ENCODE measurements around the gene FAM83G. TPM values are rescaled to one million over a fixed set of nuclear protein-coding genes. Genes with fewer than 3 reads are reported as not detected.

Gene FAM83G
- total and polyA plus RNA-seq, 2 experiments from 2014 or later: 7.6 to 44.5 TPM

DNA sequence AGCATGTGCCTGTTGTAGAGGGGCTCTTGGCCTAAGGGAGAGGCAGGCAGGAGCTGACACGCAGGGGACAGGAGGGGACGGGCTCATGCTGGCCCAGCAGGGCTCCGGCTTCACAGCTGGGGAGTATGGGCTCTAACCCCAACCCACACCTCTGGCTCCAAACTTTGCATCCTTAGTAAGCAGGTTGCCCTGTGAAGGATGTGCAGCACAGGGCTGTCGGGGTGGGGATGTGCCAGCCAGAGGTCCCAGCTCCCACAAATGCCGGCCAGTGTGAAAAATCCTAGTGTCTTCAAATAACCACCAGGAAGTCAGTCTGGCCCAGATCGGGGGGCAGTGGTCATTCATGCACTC lies 14.0 kb upstream of the FAM83G start (continued):
- TF ChIP-seq, protein P1, sequence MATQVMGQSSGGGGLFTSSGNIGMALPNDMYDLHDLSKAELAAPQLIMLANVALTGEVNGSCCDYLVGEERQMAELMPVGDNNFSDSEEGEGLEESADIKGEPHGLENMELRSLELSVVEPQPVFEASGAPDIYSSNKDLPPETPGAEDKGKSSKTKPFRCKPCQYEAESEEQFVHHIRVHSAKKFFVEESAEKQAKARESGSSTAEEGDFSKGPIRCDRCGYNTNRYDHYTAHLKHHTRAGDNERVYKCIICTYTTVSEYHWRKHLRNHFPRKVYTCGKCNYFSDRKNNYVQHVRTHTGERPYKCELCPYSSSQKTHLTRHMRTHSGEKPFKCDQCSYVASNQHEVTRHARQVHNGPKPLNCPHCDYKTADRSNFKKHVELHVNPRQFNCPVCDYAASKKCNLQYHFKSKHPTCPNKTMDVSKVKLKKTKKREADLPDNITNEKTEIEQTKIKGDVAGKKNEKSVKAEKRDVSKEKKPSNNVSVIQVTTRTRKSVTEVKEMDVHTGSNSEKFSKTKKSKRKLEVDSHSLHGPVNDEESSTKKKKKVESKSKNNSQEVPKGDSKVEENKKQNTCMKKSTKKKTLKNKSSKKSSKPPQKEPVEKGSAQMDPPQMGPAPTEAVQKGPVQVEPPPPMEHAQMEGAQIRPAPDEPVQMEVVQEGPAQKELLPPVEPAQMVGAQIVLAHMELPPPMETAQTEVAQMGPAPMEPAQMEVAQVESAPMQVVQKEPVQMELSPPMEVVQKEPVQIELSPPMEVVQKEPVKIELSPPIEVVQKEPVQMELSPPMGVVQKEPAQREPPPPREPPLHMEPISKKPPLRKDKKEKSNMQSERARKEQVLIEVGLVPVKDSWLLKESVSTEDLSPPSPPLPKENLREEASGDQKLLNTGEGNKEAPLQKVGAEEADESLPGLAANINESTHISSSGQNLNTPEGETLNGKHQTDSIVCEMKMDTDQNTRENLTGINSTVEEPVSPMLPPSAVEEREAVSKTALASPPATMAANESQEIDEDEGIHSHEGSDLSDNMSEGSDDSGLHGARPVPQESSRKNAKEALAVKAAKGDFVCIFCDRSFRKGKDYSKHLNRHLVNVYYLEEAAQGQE (IDR thresholded peaks at IDR 0.05; ENCODE audit: unreplicated experiment): no peak
- no peak for TF ChIP-seq STAT1 (IDR thresholded peaks at IDR 0.05; ENCODE audit: unreplicated experiment)

DNA sequence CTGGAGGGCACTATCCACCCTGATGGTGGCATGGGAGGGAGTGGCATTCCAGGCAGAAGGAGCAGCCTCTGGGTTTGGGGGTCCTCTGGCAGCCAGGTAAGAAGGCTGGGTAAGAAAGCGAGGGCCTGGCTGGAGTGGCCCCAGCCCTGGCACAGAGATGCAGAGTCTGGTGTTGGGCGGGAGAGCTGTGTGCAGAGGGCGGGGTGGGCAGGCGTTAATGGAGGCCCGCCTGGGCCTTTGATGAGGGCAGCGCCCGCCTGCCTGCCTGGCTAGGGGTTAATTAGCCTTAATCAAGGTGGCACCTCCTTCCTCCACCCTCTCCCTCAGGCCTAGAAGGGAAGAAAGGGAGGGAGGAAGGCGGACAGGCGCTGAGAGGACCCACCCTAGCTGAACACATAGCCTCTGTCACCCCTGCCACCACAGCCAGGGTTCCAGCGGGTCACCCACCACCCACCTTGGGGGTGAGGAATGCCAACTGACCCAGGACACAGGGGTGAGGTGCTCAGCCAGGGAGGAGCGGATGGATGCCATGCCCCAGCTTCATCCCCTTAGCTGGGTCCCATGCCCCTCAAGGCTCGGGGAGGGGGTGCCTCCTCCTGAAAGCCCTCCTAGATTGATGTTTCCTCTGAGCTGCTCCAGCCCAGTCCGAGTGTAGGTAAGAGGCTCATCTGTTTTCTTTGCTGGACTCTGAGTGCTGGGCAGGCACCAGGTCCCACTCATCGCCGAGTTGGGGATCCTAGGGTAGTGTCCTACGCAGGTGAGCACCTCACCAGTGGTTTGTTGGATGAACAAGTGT lies 13.4 kb upstream of the FAM83G start:
- no peak for DNase-seq (ENCODE audit: low spot score)
- no peak for TF ChIP-seq EZH2 (IDR thresholded peaks at IDR 0.05; ENCODE audit: low read depth, unreplicated experiment)
- TF ChIP-seq, protein P1 (IDR thresholded peaks at IDR 0.05; ENCODE audit: unreplicated experiment): no peak
- TF ChIP-seq CREB1 (CRISPR knock-in tag; IDR thresholded peaks at IDR 0.05; ENCODE audit: low read depth): no peak
- no peak for TF ChIP-seq STAT1 (IDR thresholded peaks at IDR 0.05; ENCODE audit: unreplicated experiment)
- TF ChIP-seq JUNB (IDR thresholded peaks at IDR 0.05; ENCODE audit: unreplicated experiment): no peak
- TF ChIP-seq NANOG (IDR thresholded peaks at IDR 0.05; ENCODE audit: borderline replicate concordance): no peak
- TF ChIP-seq, protein P2, sequence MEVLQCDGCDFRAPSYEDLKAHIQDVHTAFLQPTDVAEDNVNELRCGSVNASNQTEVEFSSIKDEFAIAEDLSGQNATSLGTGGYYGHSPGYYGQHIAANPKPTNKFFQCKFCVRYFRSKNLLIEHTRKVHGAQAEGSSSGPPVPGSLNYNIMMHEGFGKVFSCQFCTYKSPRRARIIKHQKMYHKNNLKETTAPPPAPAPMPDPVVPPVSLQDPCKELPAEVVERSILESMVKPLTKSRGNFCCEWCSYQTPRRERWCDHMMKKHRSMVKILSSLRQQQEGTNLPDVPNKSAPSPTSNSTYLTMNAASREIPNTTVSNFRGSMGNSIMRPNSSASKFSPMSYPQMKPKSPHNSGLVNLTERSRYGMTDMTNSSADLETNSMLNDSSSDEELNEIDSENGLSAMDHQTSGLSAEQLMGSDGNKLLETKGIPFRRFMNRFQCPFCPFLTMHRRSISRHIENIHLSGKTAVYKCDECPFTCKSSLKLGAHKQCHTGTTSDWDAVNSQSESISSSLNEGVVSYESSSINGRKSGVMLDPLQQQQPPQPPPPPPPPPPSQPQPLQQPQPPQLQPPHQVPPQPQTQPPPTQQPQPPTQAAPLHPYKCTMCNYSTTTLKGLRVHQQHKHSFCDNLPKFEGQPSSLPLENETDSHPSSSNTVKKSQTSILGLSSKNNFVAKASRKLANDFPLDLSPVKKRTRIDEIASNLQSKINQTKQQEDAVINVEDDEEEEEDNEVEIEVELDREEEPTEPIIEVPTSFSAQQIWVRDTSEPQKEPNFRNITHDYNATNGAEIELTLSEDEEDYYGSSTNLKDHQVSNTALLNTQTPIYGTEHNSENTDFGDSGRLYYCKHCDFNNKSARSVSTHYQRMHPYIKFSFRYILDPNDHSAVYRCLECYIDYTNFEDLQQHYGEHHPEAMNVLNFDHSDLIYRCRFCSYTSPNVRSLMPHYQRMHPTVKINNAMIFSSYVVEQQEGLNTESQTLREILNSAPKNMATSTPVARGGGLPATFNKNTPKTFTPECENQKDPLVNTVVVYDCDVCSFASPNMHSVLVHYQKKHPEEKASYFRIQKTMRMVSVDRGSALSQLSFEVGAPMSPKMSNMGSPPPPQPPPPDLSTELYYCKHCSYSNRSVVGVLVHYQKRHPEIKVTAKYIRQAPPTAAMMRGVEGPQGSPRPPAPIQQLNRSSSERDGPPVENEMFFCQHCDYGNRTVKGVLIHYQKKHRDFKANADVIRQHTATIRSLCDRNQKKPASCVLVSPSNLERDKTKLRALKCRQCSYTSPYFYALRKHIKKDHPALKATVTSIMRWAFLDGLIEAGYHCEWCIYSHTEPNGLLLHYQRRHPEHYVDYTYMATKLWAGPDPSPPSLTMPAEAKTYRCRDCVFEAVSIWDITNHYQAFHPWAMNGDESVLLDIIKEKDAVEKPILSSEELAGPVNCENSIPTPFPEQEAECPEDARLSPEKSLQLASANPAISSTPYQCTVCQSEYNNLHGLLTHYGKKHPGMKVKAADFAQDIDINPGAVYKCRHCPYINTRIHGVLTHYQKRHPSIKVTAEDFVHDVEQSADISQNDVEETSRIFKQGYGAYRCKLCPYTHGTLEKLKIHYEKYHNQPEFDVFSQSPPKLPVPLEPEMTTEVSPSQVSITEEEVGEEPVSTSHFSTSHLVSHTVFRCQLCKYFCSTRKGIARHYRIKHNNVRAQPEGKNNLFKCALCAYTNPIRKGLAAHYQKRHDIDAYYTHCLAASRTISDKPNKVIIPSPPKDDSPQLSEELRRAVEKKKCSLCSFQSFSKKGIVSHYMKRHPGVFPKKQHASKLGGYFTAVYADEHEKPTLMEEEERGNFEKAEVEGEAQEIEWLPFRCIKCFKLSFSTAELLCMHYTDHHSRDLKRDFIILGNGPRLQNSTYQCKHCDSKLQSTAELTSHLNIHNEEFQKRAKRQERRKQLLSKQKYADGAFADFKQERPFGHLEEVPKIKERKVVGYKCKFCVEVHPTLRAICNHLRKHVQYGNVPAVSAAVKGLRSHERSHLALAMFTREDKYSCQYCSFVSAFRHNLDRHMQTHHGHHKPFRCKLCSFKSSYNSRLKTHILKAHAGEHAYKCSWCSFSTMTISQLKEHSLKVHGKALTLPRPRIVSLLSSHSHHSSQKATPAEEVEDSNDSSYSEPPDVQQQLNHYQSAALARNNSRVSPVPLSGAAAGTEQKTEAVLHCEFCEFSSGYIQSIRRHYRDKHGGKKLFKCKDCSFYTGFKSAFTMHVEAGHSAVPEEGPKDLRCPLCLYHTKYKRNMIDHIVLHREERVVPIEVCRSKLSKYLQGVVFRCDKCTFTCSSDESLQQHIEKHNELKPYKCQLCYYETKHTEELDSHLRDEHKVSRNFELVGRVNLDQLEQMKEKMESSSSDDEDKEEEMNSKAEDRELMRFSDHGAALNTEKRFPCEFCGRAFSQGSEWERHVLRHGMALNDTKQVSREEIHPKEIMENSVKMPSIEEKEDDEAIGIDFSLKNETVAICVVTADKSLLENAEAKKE (CRISPR knock-in tag; IDR thresholded peaks at IDR 0.05): no peak
- TF ChIP-seq, protein P3, sequence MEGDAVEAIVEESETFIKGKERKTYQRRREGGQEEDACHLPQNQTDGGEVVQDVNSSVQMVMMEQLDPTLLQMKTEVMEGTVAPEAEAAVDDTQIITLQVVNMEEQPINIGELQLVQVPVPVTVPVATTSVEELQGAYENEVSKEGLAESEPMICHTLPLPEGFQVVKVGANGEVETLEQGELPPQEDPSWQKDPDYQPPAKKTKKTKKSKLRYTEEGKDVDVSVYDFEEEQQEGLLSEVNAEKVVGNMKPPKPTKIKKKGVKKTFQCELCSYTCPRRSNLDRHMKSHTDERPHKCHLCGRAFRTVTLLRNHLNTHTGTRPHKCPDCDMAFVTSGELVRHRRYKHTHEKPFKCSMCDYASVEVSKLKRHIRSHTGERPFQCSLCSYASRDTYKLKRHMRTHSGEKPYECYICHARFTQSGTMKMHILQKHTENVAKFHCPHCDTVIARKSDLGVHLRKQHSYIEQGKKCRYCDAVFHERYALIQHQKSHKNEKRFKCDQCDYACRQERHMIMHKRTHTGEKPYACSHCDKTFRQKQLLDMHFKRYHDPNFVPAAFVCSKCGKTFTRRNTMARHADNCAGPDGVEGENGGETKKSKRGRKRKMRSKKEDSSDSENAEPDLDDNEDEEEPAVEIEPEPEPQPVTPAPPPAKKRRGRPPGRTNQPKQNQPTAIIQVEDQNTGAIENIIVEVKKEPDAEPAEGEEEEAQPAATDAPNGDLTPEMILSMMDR (conservative IDR thresholded peaks at IDR 0.05; ENCODE audit: low read depth in 2 of 2): no peak

More for the DNA sequence above, 13.4 kb upstream of the FAM83G start:
- no peaks in the 10 kb centered on the region for H3K79me2 ChIP-seq (replicated peaks; ENCODE audit: insufficient read depth)
- Mint-ChIP-seq H3K4me1 (peaks cover 8% of the 10 kb centered on the region), H3K36me3 (ENCODE audit: low read depth) (no peaks in the 10 kb centered on the region), H3K4me3 (no peak overlapping the region), H3K27ac (no peak overlapping the region), H3K27me3 (ENCODE audit: insufficient read depth, low read depth, poor library complexity) (peaks cover 4% of the 10 kb centered on the region), H3K9me3 (no peaks in the 10 kb centered on the region)
- H3K27me3 ChIP-seq (ENCODE audit: insufficient read depth): no peaks in the 10 kb centered on the region
- H3F3A ChIP-seq (replicated peaks; ENCODE audit: low read depth): no peaks in the 10 kb centered on the region
- no peak overlapping the region for H3K4me3 ChIP-seq
- no peaks in the 10 kb centered on the region for H3K9me2 ChIP-seq (ENCODE audit: insufficient read depth)
- ATAC-seq: no peak
- H2AFZ ChIP-seq: no peak overlapping the region
- no peak overlapping the region for H3K4me2 ChIP-seq
- H3K4me1 ChIP-seq (ENCODE audit: insufficient read depth): no peaks in the 10 kb centered on the region
- H3K36me3 ChIP-seq (ENCODE audit: insufficient read depth): no peaks in the 10 kb centered on the region
- no peak overlapping the region for H3K27ac ChIP-seq (ENCODE audit: low read depth)
- H4K20me1 ChIP-seq (replicated peaks; ENCODE audit: insufficient read depth): no peaks in the 10 kb centered on the region
